ENCODE results near the gene RET. TPM values are rescaled to one million over a fixed set of nuclear protein-coding genes. Genes with fewer than 3 reads are reported as not detected.

Gene RET
- total RNA-seq, 4 donors from 2014 or later = 0.20 to 8.5 (median 0.70) TPM

DNA sequence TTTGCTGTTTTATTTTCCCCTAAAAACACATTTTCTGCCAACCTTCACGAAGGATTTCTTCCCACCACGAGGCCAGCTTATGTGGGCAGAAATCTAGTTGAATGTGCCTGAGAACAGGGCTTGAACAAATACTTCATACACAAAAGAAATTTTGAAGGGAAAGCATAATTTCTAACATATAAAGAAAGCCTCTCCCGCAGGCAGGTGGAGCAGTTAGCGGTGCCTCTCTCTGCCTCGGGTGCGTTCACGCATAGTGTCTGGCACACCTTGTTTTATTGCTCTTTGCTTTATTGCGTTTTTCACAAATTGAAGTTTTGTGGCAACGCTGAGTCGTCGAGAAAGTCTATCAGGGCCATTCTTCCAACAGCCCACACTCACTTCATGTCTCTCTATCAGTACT lies 54.4 kb downstream of the RET start:
- no peaks in the 10 kb centered on the region for H3K9me3 ChIP-seq
- TF ChIP-seq, protein P1, sequence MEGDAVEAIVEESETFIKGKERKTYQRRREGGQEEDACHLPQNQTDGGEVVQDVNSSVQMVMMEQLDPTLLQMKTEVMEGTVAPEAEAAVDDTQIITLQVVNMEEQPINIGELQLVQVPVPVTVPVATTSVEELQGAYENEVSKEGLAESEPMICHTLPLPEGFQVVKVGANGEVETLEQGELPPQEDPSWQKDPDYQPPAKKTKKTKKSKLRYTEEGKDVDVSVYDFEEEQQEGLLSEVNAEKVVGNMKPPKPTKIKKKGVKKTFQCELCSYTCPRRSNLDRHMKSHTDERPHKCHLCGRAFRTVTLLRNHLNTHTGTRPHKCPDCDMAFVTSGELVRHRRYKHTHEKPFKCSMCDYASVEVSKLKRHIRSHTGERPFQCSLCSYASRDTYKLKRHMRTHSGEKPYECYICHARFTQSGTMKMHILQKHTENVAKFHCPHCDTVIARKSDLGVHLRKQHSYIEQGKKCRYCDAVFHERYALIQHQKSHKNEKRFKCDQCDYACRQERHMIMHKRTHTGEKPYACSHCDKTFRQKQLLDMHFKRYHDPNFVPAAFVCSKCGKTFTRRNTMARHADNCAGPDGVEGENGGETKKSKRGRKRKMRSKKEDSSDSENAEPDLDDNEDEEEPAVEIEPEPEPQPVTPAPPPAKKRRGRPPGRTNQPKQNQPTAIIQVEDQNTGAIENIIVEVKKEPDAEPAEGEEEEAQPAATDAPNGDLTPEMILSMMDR (IDR thresholded peaks at IDR 0.05) = no peak
- TF ChIP-seq POLR2A (IDR thresholded peaks at IDR 0.05) (no peak), EP300 (IDR thresholded peaks at IDR 0.05) (no peak)
- no peaks in the 10 kb centered on the region for H3K36me3 ChIP-seq
- DNase-seq (ENCODE audit: low spot score in 2 of 2) = peak in 1 of 2 donors; percentile 0
- no peak overlapping the region for H3K4me3 ChIP-seq
- H3K27ac ChIP-seq = no peak overlapping the region
- H3K27me3 ChIP-seq = no peaks in the 10 kb centered on the region
- H3K4me1 ChIP-seq = peaks cover 0 to 18% (median 8%) of the 10 kb centered on the region in 4 donors
- whole genome bisulfite sequencing, 2 donors = 75 to 79% methylated on average over 11 of the region's 11 CpGs

DNA sequence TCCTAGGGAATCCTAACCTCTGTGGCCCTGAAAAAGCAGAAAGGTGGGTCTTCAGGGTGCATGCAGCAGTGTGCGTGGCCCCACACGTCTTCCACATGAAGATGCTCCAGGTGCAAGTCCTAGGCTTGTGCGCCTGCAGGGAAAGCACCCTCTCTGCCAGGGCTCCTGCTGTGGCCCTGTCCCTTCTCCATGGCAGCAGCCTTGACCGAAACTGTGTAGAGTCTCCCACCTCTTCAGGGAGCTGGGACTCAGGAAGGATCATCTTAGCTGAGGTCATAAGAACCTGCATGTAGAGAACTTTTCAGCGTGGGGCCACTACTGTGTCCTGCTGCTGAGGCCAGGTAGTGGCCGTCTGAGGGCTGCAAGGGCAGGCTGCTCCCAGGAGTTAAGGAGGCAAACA lies 55.0 kb downstream of the RET start:
- no peak overlapping the region for H3K27ac ChIP-seq
- WGBS, 2 donors = 90 to 100% methylated on average over 5 to 6 of the region's 6 CpGs
- H3K36me3 ChIP-seq = no peaks in the 10 kb centered on the region
- no peak overlapping the region for H3K4me3 ChIP-seq
- H3K4me1 ChIP-seq = peaks cover 0 to 25% (median 11%) of the 10 kb centered on the region in 4 donors
- no peaks in the 10 kb centered on the region for H3K27me3 ChIP-seq
- H3K9me3 ChIP-seq = no peaks in the 10 kb centered on the region
- peak in 1 of 2 donors; percentile 2 for DNase-seq (ENCODE audit: low spot score in 2 of 2)
- TF ChIP-seq EP300 (IDR thresholded peaks at IDR 0.05) (no peak), POLR2A (IDR thresholded peaks at IDR 0.05) (no peak)
- TF ChIP-seq, protein P1 (IDR thresholded peaks at IDR 0.05) = no peak

DNA sequence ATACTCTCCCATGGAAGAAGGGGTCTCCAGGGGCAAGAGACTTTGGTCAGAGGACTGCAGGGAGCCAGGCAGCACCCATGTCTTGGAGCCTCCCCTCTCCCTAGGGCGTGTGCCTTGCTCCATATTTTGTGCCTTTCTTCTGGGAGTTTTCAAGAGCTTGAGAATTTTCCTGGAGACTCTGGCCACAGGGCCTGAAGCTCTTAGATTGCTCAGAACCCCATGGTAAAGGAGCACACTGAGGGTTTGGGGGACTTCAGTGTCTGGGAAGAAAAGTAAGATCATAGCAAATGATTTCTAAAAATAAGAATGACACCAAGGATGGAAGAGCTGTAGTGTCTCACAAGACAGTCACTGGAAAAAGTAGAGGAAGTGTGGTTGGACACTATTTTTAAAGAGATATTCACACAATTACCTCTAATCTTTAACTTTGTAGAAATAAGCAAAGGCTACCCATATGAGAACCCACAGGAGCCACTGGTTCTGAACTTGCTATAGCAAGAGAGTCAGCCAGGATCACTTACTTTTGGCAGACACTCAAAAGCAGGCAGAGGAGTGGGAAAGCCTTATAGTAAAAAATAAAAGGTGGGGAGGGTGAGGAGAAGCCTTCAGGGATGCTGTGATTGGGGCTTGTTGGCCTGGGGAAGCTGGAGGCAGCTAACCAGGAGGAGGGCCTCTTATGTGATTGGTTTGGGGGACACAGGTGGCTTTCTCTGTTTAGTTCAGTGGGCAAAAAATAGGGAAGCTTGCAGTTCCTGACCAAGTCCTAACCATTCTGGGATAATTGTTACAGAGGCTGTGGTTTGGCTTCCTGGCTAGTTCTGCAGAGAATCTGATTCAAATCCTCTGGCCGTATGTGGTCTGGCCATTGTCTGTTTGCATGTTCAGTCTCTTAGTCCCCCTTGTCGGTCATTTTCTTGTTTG lies 56.3 kb downstream of the RET start:
- no peaks in the 10 kb centered on the region for H3K27me3 ChIP-seq
- H3K4me1 ChIP-seq = peaks cover 0 to 27% (median 11%) of the 10 kb centered on the region in 4 donors
- no peak overlapping the region for H3K4me3 ChIP-seq
- WGBS, 2 donors = 76 to 77% methylated on average over 3 of the region's 3 CpGs
- no peak for TF ChIP-seq EP300 (IDR thresholded peaks at IDR 0.05)
- TF ChIP-seq, protein P1 (IDR thresholded peaks at IDR 0.05) = no peak
- TF ChIP-seq POLR2A (IDR thresholded peaks at IDR 0.05) = no peak
- H3K27ac ChIP-seq = no peak overlapping the region
- DNase-seq (ENCODE audit: low spot score in 2 of 2) = peak in 1 of 2 donors; percentile 2
- H3K9me3 ChIP-seq = no peaks in the 10 kb centered on the region
- H3K36me3 ChIP-seq = no peaks in the 10 kb centered on the region

DNA sequence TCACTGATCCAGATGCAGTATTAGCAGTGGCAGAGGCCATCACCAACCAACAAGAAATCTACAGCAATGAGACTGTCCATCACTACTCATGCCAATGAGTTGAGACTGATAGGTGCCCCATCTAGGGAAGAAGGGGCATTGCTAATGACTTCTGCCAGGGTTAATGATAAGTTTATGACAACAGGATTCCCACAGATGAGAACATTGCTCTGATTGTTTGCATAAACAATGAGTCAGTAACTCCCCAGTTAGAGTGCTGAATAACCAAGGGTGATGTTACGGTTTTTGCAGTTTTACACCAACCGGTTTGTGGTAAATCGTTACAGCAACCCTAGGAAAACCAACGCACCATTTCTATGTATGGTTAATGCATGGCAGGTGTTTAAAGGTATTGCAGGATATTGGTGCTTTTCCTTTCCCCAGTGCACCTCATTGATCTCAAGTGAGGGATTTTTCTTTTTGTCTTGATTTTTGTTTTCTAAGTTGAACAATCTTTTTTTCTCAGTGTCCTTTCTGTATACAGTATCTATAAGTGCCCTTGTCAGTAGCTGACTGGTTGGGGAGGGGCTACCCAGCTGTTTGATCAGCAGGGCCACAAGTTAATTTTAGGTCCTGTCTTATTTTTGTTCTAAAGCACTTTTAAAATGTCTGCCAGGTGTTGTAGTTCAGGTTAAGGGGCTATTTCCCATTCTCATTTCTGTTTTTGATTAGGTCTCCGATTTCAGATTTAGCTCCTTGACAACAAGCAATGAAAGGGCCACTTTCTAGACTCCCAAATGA lies 57.4 kb downstream of the RET start:
- H3K9me3 ChIP-seq = no peaks in the 10 kb centered on the region
- no peak overlapping the region for H3K27ac ChIP-seq
- 76 to 79% methylated on average over 5 of the region's 5 CpGs for WGBS, 2 donors
- TF ChIP-seq, protein P1 (IDR thresholded peaks at IDR 0.05) = no peak
- no peak for TF ChIP-seq POLR2A (IDR thresholded peaks at IDR 0.05)
- DNase-seq (ENCODE audit: low spot score in 2 of 2) = no peak
- H3K27me3 ChIP-seq = no peaks in the 10 kb centered on the region
- H3K36me3 ChIP-seq = no peaks in the 10 kb centered on the region
- no peak overlapping the region for H3K4me3 ChIP-seq
- H3K4me1 ChIP-seq = peaks cover 0 to 24% (median 10%) of the 10 kb centered on the region in 4 donors

Measured in tibial nerve (tissue), 4 donors.